Panc1 (cell line): Measurements from ENCODE around the gene PLCD3. TPM values are rescaled to one million over a fixed set of nuclear protein-coding genes. Genes with fewer than 3 reads are reported as not detected.

ENCODE experiments used
- ATAC-seq: fragments of 200-7000 bp; cut with Tn5 transposase; 2 replicates; pipeline ENCODE4 v1.9.1; 2020; ENCODE audit warnings: mild to moderate bottlenecking, moderate library complexity
- BruUV-seq: library from RNA; stranded (reverse); fragments of 400-500 nt; replicated peaks from 2 replicates; lab custom pipeline; 2021; lab: Mats Ljungman, UMichigan
- CTCF ChIA-PET: fragments of 300-600 bp; sonication (Branson Sonifier 250); formaldehyde crosslinking; loops from one replicate; lab custom pipeline; 2022; ENCODE audit warnings: antibody characterized with exemption; lab: Charles Lee
- POLR2A ChIA-PET: fragments of 300-600 bp; sonication (Branson Sonifier 250); formaldehyde crosslinking; loops from one replicate; lab custom pipeline; 2022; ENCODE audit warnings: antibody characterized with exemption; lab: Charles Lee
- DNase-seq: peaks from one replicate; pipeline ENCODE4 v3.0.0-alpha.2; 2010; ENCODE audit warnings: low read depth, low spot score
- H3K27ac ChIP-seq: 2 replicates; pipeline ENCODE4 v1.5.1; 2011; ENCODE audit warnings: mild to moderate bottlenecking, low read length, inconsistent platforms
- H3K27me3 ChIP-seq: fragments of 200-500 bp; sonication (Bioruptor generic); 2 replicates; pipeline ENCODE4 v1.6.0; 2014; ENCODE audit warnings: low read length, inconsistent platforms; ENCODE audit not compliant: control insufficient read depth, insufficient read depth
- H3K36me3 ChIP-seq: fragments of 200-500 bp; sonication (Bioruptor generic); 2 replicates; pipeline ENCODE4 v1.5.1; 2014; ENCODE audit warnings: inconsistent platforms, mild to moderate bottlenecking, low read length, moderate library complexity; ENCODE audit not compliant: control insufficient read depth, insufficient read depth
- H3K4me1 ChIP-seq: 2 replicates; pipeline ENCODE4 v1.5.1; 2011; ENCODE audit warnings: inconsistent platforms, mild to moderate bottlenecking, low read length, moderate library complexity; ENCODE audit not compliant: control insufficient read depth, insufficient read depth
- H3K4me3 ChIP-seq, 2 experiments: 2 replicates each; pipeline ENCODE4 v1.5.1; 2011 to 2012; ENCODE audit warnings: low read depth in 2 of 2, low read length in 2 of 2, mild to moderate bottlenecking in 2 of 2, inconsistent platforms in 1 of 2, moderate library complexity in 1 of 2
- H3K9me3 ChIP-seq: fragments of 200-500 bp; sonication (Bioruptor generic); 2 replicates; pipeline ENCODE4 v1.5.1; 2014; ENCODE audit warnings: low read depth, mild to moderate bottlenecking, inconsistent platforms, low read length, moderate library complexity; ENCODE audit not compliant: control insufficient read depth, insufficient read depth
- POLR2AphosphoS5 ChIP-seq: IDR thresholded peaks from 2 replicates; pipeline ENCODE4 v1.6.1; 2012; ENCODE audit warnings: mild to moderate bottlenecking, low read depth, low read length, moderate library complexity
- SIN3A ChIP-seq: IDR thresholded peaks from 2 replicates; pipeline ENCODE4 v1.6.1; 2012; ENCODE audit warnings: low read depth, mild to moderate bottlenecking, low read length, moderate library complexity, borderline replicate concordance; ENCODE audit not compliant: insufficient read depth
- TCF7L2 ChIP-seq: IDR thresholded peaks from 2 replicates; pipeline ENCODE4 v1.6.1; 2011; ENCODE audit warnings: mild to moderate bottlenecking, low read depth, low read length, inconsistent platforms
- in situ Hi-C: cut with HindIII; loops from 2 replicates; pipeline ENCODE4 v1.10.0; 2016; ENCODE audit warnings: low sequenced_read_pairs, low pct_unique_long_range_greater_than_20kb
- intact Hi-C: fragments of 100-400 bp; cut with micrococcal nuclease; formaldehyde crosslinking; loops from one replicate; pipeline ENCODE4 v1.10.0; 2022; ENCODE audit not compliant: unreplicated experiment
- total RNA-seq: library from RNA; stranded (reverse); gene quantifications from one replicate; pipeline ENCODE4 v1.2.1, GENCODE V29; 2021; ENCODE audit not compliant: unreplicated experiment
- TF ChIP-seq, protein P1 (sequence below), 2 experiments: IDR thresholded peaks; 2 replicates each; pipeline ENCODE4 v1.6.1; 2011 to 2012; ENCODE audit warnings: low read depth in 2 of 2, control low read depth in 1 of 2, low read length in 1 of 2, mild to moderate bottlenecking in 1 of 2, moderate library complexity in 1 of 2; ENCODE audit not compliant: insufficient read depth in 1 of 2
- TF ChIP-seq, protein P2 (sequence below): fragments of 450-650 bp; IDR thresholded peaks from 2 replicates; pipeline ENCODE4 v1.5.1; 2017; ENCODE audit warnings: mild to moderate bottlenecking

PLCD3 gene
- total RNA-seq, 1 experiment from 2014 or later: 125 TPM

DNA sequence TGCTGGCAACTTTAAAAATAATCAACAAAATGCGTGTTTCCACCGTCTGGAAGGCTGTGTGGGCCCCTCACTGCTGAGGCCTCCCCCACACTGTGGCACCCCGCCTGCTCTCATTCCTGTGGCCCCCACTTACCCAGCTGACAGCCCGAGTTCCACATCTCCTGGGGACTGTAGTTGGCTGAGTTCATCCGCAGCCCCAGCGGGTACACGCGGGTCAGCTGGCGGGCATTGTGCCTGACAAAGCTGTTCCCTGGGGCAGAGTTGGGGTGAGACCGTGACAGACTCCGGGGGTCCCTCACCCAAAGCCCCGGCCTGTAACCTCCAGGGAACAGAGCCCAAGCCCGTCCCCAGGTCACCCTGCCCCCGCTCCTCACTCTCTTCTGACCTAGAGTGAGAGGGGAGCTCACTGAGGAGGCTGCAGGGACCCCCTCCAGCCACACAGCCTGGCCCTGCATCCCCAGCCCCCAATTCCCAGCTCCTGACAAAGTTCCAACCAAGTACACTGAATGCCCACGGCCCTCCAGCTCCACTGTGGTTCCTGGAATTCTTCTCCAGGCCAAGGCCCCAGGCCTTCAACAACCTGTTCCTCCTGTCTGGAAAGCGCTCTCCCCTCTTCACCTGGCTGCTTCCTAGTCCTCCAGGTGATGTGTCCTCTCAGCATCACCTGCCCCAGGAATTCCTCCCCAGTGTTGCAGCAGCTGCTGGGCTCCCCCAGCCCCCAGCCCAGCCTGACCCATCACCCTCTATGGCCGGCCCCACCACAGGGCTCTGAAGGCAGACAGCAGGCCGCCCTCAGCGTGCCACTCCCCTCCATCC is 18.0 kb downstream of the PLCD3 start:
- Histone ChIP-seq H3K4me1 (peaks cover 9% of the 10 kb centered on the region), H3K36me3 (no peaks in the 10 kb centered on the region), H3K9me3 (no peaks in the 10 kb centered on the region), H3K27ac (no peak overlapping the region), H3K27me3 (no peaks in the 10 kb centered on the region), H3K4me3 (no peak overlapping the region)
- intact Hi-C loops: no loop called here
- in situ Hi-C loops: no loop called here
- BruUV-seq: no TSS peak
- CTCF ChIA-PET: no interaction called here
- POLR2A ChIA-PET: no interaction called here
- DNase-seq (no peak), ATAC-seq (no peak)
- TF ChIP-seq, protein P1, sequence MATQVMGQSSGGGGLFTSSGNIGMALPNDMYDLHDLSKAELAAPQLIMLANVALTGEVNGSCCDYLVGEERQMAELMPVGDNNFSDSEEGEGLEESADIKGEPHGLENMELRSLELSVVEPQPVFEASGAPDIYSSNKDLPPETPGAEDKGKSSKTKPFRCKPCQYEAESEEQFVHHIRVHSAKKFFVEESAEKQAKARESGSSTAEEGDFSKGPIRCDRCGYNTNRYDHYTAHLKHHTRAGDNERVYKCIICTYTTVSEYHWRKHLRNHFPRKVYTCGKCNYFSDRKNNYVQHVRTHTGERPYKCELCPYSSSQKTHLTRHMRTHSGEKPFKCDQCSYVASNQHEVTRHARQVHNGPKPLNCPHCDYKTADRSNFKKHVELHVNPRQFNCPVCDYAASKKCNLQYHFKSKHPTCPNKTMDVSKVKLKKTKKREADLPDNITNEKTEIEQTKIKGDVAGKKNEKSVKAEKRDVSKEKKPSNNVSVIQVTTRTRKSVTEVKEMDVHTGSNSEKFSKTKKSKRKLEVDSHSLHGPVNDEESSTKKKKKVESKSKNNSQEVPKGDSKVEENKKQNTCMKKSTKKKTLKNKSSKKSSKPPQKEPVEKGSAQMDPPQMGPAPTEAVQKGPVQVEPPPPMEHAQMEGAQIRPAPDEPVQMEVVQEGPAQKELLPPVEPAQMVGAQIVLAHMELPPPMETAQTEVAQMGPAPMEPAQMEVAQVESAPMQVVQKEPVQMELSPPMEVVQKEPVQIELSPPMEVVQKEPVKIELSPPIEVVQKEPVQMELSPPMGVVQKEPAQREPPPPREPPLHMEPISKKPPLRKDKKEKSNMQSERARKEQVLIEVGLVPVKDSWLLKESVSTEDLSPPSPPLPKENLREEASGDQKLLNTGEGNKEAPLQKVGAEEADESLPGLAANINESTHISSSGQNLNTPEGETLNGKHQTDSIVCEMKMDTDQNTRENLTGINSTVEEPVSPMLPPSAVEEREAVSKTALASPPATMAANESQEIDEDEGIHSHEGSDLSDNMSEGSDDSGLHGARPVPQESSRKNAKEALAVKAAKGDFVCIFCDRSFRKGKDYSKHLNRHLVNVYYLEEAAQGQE (IDR thresholded peaks at IDR 0.05; ENCODE audit: insufficient read depth in 1 of 2, low read depth in 2 of 2, low read length in 1 of 2): no peak
- TF ChIP-seq, protein P2, sequence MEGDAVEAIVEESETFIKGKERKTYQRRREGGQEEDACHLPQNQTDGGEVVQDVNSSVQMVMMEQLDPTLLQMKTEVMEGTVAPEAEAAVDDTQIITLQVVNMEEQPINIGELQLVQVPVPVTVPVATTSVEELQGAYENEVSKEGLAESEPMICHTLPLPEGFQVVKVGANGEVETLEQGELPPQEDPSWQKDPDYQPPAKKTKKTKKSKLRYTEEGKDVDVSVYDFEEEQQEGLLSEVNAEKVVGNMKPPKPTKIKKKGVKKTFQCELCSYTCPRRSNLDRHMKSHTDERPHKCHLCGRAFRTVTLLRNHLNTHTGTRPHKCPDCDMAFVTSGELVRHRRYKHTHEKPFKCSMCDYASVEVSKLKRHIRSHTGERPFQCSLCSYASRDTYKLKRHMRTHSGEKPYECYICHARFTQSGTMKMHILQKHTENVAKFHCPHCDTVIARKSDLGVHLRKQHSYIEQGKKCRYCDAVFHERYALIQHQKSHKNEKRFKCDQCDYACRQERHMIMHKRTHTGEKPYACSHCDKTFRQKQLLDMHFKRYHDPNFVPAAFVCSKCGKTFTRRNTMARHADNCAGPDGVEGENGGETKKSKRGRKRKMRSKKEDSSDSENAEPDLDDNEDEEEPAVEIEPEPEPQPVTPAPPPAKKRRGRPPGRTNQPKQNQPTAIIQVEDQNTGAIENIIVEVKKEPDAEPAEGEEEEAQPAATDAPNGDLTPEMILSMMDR: no peak
- no peak for TF ChIP-seq POLR2AphosphoS5
- no peak for TF ChIP-seq TCF7L2
- no peak for TF ChIP-seq SIN3A

DNA sequence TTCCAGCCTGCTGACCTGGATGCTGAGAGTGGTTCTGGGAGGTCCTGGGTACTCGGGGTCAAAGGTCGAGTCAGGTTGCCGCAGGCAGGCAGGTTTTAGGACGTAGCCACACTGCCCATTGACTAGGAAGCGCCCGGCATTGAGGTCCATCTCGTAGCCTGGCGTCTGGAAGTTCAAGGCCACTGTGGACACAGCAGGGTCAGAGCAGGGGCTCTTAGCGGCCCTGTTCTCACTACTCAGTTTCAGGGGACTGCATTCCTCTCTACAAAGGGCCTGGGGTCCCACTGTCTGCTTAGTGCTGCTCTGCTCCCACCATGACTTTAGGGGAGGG is 18.9 kb downstream of the PLCD3 start:
- POLR2A ChIA-PET: no interaction called here
- intact Hi-C loops: no loop called here
- TF ChIP-seq TCF7L2: no peak
- no peak for TF ChIP-seq SIN3A
- TF ChIP-seq POLR2AphosphoS5: no peak
- TF ChIP-seq, protein P1 (IDR thresholded peaks at IDR 0.05; ENCODE audit: insufficient read depth in 1 of 2, low read depth in 2 of 2, low read length in 1 of 2): no peak
- TF ChIP-seq, protein P2: no peak

More for the DNA sequence above, 18.9 kb downstream of the PLCD3 start:
- Histone ChIP-seq H3K27me3 (no peaks in the 10 kb centered on the region), H3K4me1 (peaks cover 13% of the 10 kb centered on the region), H3K4me3 (no peak overlapping the region), H3K27ac (no peak overlapping the region), H3K36me3 (no peaks in the 10 kb centered on the region), H3K9me3 (no peaks in the 10 kb centered on the region)
- no peak for DNase-seq
- no TSS peak for BruUV-seq
- in situ Hi-C loops: no loop called here
- ATAC-seq: no peak
- CTCF ChIA-PET: interaction anchor here (0.5 kb wide), 1 partner anchor 22 kb away, joined by 3 read pairs; the partner anchor contains the start of gene ACBD4
